ELR (cell line): Measurements from ENCODE around the gene RUSF1.
"Not testable (repeated sequence)": the region's sequence is repeated elsewhere in the genome, so short reads cannot be mapped to it uniquely, and the experiment has no call there.

Experiments
- DNase-seq: peaks from one replicate; pipeline ENCODE4 v3.0.0-alpha.2; 2015; ENCODE audit warnings: low read depth

Gene RUSF1

GRCh38 chr16:31452631-31453106 lies 55.5 kb downstream of the RUSF1 start:
- peak; percentile 91 for DNase-seq

DNA sequence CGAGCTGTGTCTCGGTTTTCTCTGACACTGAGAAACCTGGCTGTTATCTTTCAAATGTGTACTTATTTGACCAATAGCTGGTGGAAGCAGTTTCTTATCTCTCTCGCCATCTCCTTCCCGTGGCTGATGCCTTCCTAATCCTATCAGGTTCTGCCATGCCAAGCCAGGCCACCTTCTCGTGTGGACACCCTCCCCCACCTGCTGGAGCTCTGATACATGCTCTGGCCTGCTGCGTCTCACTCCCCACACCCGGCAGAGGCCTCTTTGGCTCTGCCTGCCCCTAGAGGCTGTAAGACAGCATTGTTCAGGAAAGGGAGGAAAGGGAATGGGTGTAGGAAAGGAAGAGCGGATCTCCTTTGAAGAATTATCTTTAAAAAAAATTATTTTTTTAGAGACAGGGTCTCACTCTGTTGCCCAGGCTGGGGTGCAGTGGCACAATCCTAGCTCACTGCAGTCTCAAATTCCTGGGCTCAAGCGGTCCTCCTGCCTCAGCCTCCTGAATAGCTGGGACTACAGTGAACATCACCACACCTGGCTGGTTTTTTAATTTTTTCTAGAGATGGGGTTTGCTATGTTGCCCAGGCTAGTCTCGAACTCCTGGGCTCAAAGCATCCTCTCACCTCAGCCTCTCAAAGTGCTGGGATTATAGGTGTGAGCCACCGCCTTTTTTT lies 56.4 kb downstream of the RUSF1 start:
- DNase-seq, result peak; percentile 85

- DNase-seq, result no peak
Measured at GRCh38 chr16:31451201-31451600, 57.0 kb downstream of the RUSF1 start.

DNA sequence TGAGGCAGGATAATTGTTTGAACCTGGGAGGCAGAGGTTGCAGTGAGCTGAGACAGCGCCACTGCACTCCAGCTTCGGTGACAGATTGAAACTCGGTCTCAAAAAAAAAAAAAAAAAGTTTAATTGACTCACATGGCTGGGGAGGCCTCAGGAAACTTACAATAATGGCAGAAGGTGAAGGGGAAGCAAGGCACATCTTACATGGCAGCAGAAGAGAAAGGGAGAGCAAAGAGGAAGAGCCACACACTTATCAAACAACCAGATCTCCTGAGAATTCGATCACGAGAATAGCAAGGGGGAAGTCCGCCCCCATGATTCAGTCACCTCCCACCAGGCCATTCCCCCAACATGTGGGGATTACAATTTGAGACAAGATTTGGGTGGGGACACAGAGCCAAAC lies 62.3 kb downstream of the RUSF1 start:
- not testable (repeated sequence) for DNase-seq

GRCh38 chr16:31441956-31442355 lies 66.2 kb downstream of the RUSF1 start:
- no peak for DNase-seq

DNA sequence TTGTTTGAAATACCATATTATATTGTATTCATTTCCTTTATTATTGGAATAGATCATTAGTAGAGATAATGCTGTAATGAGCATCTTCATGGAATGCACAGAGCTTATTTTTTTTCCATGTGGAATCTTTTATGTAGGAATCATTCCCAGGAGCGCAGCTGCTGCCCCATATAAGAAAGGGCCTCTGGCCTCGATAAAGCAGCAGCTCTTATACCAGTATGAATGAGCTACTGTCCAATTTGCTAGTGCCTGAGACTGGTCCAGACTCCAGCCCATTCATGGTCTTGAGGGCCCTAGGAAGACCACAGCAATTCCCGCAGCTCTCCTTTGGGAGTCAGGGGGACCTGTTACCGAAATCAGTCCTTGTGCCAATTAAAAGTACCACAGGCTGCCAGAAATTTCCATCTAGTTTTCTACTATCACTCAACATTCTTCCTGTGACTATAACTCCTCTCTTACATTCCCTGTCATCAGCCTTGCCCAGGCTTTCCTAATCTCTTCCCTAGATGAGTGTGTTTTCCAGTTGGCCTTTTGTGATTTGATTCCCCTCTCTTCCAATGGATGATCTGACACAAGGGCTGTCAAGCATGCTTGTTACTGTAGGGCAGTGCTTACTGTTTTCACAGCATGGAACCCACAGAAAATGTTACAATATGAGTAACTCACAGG lies 67.5 kb downstream of the RUSF1 start:
- no peak for DNase-seq

GRCh38 chr16:31439519-31439918 lies 68.7 kb downstream of the RUSF1 start:
- no peak for DNase-seq
